HEK293 (cell line): ENCODE results near the gene NOVA2.
A peak's percentile ranks its signal among the peaks of the same experiment; 100 is the strongest.

Source experiments
- CTCF ChIP-seq: fragments of 450-650 bp; formaldehyde crosslinking; IDR thresholded peaks from 2 replicates; pipeline ENCODE4 v1.5.1; 2016; ENCODE audit warnings: missing biosample characterization, missing genetic modification characterization
- REST ChIP-seq: fragments of 450-650 bp; formaldehyde crosslinking; IDR thresholded peaks from 2 replicates; pipeline ENCODE4 v1.5.1; 2016; ENCODE audit warnings: missing biosample characterization, missing genetic modification characterization
- TSHZ1 ChIP-seq: fragments of 450-650 bp; formaldehyde crosslinking; IDR thresholded peaks from 2 replicates; pipeline ENCODE4 v1.5.1; 2016; ENCODE audit warnings: missing biosample characterization, missing genetic modification characterization, borderline replicate concordance
- YY1 ChIP-seq: fragments of 450-650 bp; formaldehyde crosslinking; IDR thresholded peaks from 2 replicates; pipeline ENCODE4 v1.5.1; 2018; ENCODE audit warnings: missing biosample characterization, missing genetic modification characterization
- ZEB2 ChIP-seq: fragments of 450-650 bp; formaldehyde crosslinking; IDR thresholded peaks from 2 replicates; pipeline ENCODE4 v1.5.1; 2016; ENCODE audit warnings: missing biosample characterization, missing genetic modification characterization
- ZNF146 ChIP-seq: fragments of 450-650 bp; formaldehyde crosslinking; IDR thresholded peaks from 2 replicates; pipeline ENCODE4 v1.5.1; 2016; ENCODE audit warnings: missing biosample characterization, missing genetic modification characterization
- ZNF23 ChIP-seq: fragments of 450-650 bp; formaldehyde crosslinking; IDR thresholded peaks from 2 replicates; pipeline ENCODE4 v1.5.1; 2016; ENCODE audit warnings: missing biosample characterization, missing genetic modification characterization, borderline replicate concordance
- ZNF433 ChIP-seq: fragments of 450-650 bp; formaldehyde crosslinking; IDR thresholded peaks from 2 replicates; pipeline ENCODE4 v1.5.1; 2016; ENCODE audit warnings: missing biosample characterization, missing genetic modification characterization, low read depth
- ZNF747 ChIP-seq: fragments of 450-650 bp; formaldehyde crosslinking; IDR thresholded peaks from 2 replicates; pipeline ENCODE4 v1.5.1; 2016; ENCODE audit warnings: missing biosample characterization, missing genetic modification characterization
- ZNF830 ChIP-seq: fragments of 450-650 bp; IDR thresholded peaks from 2 replicates; pipeline ENCODE4 v1.5.0; 2018; ENCODE audit warnings: missing biosample characterization, missing genetic modification characterization, low read depth, mild to moderate bottlenecking, moderate library complexity
- ZSCAN30 ChIP-seq: fragments of 450-650 bp; IDR thresholded peaks from 2 replicates; pipeline ENCODE4 v1.5.1; 2018; ENCODE audit warnings: missing biosample characterization, mild to moderate bottlenecking, missing genetic modification characterization, moderate library complexity

- TF ChIP-seq ZNF830 (tag by site-specific recombination) (no peak), YY1 (tag by site-specific recombination) (no peak), ZSCAN30 (no peak), ZNF23 (tag by site-specific recombination) (no peak), CTCF (peak; percentile 52), TSHZ1 (tag by site-specific recombination) (no peak), ZNF146 (tag by site-specific recombination) (no peak), ZEB2 (tag by site-specific recombination) (peak; percentile 76), ZNF433 (tag by site-specific recombination) (no peak), ZNF747 (tag by site-specific recombination) (no peak), REST (tag by site-specific recombination) (no peak; the same call in 1 of the 2 replicates)
Observed at GRCh38 chr19:45902651-45903625, 70.7 kb downstream of the NOVA2 start.
